HG02885 (cell line): Measurements from ENCODE around the gene MRPS27.
A peak's percentile ranks its signal among the peaks of the same experiment; 100 is the strongest.

Experiments
- ATAC-seq: cut with Tn5 transposase; IDR thresholded peaks from one replicate; pipeline ENCODE4 v1.9.1; 2021; ENCODE audit warnings: mild to moderate bottlenecking; ENCODE audit not compliant: unreplicated experiment, poor library complexity

The MRPS27 gene

DNA sequence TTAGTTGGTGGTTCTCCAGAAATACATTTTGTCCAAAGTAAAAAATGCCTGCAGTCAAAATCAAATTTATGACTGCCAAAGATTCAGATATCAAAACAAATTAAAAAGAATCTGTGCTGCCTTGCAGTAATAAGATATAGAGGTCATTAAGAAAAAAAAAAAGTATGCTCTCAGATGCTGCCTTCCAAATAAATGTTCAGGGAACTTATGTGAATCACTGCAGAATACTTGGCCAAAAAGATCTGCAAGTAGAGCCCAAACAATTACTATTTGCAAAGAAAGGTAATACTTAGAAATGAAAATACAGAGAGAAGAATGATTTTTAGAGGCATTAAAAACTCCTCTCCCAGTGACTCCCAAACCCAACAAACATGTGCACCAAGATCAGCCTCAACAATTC, 52.4 kb downstream of the MRPS27 start:
- ATAC-seq, result no peak

- no peak for ATAC-seq
Observed at GRCh38 chr5:72266862-72267261, 53.2 kb downstream of the MRPS27 start.

- ATAC-seq, result no peak
Observed at GRCh38 chr5:72265032-72265877, 54.8 kb downstream of the MRPS27 start.

GRCh38 chr5:72256536-72256935, 63.5 kb downstream of the MRPS27 start:
- no peak for ATAC-seq

GRCh38 chr5:72255670-72256069, 64.4 kb downstream of the MRPS27 start:
- ATAC-seq, result no peak

GRCh38 chr5:72255237-72255636, 64.8 kb downstream of the MRPS27 start:
- no peak for ATAC-seq

GRCh38 chr5:72252574-72253155, 67.4 kb downstream of the MRPS27 start:
- no peak for ATAC-seq

DNA sequence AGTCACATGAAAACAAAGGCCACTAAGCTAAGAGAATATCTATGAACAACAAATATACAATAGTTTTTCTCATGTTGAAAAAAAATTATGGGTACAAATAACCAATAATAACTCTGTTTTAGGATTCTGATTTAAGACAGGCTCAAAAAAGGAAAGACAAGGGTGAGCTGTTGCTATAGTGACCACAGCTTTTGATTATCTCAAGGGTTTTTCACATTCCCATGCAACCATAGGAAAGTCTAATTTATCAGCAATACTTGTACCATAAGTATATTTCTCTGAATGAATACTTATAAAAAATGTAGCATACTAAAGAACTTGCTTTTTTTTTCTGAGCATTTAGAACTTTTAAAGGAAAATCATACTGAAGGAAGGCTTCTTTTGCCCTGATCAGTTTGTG, 68.0 kb downstream of the MRPS27 start:
- no peak for ATAC-seq

DNA sequence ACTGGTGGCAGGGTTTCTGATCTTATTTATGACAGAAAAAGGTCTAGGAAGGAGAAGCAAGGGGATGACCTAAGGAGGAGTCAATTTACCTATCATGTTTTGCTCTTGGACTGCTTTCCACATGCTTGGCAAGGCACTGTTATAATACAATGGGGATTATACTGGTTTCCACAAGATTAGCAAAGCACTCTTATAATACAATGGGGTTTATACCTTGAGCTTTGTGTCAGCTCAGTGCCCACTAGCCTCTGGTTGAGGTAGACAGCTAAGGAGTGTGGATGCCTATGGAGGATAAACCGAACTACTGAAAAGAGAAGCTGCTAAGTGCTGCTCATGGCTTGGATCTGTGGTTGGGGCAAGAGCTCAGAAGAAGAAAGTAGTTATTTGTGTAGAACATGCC, 68.7 kb downstream of the MRPS27 start:
- ATAC-seq, result no peak

- ATAC-seq, result no peak
Observed at GRCh38 chr5:72248410-72248981, 71.5 kb downstream of the MRPS27 start.

- ATAC-seq, result no peak
Observed at GRCh38 chr5:72246954-72247442, 73.0 kb downstream of the MRPS27 start.

DNA sequence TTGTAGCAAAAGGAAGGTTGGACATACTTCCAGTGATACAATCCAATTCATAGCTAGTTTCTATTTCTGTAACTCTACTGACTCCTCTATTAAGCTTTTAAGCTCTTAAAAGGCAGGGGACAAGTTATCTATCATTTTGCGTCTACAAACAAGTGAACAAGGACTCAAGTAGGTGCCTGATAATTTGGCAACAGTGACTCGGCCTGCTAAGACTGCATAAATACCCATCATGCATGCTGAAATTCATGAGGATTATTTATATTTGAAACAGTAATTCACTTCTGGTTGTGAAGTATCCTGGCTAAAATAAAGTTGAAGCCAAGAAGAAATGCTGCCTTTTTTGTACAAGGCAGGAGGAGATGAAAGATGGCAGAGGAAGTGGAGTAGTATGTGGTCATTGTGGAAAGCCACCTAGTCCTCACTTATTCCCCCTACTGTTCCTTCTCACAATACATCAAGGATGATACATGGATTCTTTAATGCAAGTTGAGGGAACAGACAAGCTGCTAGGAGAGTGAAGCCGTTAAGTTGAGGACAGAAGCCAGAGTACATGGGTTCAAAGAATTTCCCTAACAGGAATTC, 74.0 kb downstream of the MRPS27 start:
- ATAC-seq, result no peak

DNA sequence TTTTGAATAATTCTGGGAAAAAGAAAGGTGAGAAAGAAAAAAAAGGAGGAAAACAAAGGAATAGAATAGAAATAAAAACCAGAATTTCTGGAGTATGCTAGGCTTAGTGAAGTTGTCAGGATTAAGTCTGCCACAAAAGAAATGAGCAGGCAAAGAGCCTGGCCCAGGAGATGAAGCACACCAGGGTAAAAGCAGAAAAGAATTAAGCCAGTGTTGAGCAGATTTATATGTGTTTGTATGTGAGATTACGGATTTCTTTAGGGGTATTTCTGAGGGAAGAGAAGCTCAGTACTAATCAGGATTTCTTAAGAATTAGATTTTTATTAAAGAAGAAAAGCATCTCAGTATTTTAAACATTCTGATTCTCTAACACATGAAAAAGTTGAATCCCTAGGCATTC, 74.5 kb downstream of the MRPS27 start:
- ATAC-seq, result no peak

DNA sequence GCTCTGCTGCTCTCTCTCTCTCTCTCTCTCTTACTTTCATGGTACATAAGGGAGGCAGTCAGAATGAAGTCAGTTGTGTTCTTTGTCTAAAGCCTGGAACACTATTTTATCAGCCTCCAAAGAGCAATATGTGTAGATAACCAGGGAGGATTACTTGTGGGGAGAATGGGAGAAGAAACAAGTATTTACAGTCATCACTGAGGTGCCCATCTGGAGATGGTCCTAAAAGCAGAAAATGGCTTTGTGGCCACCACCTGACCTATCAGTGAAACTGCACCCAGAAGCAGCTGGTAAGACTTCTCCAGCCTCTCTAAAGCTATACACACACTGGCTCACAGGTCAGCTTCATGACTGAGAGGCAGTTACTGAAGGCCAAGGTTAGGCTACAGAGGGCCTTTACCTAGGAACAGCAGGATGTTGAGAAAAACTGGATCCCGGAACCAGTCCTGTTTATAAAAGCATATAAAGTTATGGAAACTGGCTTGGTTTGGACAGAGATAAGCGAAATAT, 75.1 kb downstream of the MRPS27 start:
- peak; percentile 84 for ATAC-seq

DNA sequence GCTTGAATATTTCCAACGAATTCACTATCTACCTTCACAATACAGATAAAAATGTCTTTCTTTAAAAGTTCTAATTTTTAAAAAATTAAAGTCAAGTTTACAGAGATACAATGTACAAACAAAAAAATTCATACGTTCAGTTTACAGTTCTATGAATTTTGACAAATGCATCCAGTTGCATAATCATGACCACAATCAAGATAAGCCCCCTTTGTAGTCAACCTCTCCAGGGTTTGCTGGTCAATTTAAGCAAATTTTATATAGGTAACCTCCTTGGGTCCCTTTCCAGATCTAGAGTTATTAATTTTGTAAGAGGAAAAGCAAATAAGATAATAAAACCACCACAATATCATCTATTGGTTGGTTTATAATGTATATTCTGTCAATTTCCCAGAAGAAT, 76.3 kb downstream of the MRPS27 start:
- no peak for ATAC-seq

GRCh38 chr5:72242796-72243475, 77.1 kb downstream of the MRPS27 start:
- ATAC-seq, result no peak

- ATAC-seq, result no peak
Observed at GRCh38 chr5:72241346-72242003, 78.6 kb downstream of the MRPS27 start.

DNA sequence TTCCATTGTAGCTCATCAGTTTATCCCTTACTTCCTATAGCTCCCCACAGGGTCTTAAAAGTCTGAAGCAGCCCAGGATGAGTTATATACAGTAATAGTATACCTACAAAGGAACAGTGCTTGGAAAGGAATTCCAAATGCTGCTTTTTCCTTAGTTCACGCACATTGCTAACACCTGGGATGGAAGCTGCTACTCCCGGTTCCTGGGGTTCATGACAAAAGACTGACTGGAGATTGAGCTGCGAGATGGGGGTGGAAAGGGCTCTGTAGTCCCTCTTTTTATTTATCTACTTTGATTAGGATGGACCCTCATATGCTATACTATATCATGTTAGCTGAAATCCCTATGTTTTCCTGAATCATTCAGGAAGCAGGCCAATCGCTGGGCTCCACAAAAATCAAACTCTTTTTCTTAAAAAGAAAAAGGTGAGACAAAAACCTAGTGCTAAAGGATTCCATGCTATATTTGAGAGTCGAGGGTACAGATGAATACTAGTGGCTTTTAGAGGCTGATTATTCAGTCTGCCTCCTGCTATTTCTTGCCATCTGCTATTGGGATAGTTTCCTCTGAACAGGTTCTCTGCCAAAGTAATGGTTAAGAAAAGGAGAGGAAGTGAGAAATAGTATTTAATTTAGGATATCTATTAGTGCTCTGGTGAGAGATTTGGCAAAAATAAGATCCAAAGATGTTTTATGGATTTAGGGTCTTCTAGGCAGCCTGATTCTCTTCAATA, 81.2 kb downstream of the MRPS27 start:
- no peak for ATAC-seq

DNA sequence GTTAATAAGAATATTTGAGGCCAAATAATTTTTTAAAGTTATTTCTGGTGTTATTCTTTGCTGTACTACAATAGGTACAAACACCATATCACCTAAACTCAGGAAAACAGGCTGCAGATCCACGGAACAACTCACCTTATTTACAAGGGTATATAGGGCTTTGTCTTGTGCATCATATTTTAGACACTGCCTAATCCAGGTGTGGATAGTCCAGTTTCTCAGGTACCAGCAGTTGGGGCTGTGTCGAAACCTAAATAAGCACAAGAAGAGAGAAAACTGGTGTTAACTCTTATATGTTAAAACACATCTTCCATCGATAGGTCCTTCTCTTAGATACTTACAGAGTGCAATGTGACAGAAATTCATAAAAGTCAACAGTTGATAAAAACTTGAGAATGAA, 82.2 kb downstream of the MRPS27 start:
- ATAC-seq, result no peak
